Measurements from ENCODE around the gene TTF2. TPM values are rescaled to one million over a fixed set of nuclear protein-coding genes. Genes with fewer than 3 reads are reported as not detected.

The TTF2 gene
- polyA plus RNA-seq, 1 donor from 2014 or later, result 2.6 TPM

DNA sequence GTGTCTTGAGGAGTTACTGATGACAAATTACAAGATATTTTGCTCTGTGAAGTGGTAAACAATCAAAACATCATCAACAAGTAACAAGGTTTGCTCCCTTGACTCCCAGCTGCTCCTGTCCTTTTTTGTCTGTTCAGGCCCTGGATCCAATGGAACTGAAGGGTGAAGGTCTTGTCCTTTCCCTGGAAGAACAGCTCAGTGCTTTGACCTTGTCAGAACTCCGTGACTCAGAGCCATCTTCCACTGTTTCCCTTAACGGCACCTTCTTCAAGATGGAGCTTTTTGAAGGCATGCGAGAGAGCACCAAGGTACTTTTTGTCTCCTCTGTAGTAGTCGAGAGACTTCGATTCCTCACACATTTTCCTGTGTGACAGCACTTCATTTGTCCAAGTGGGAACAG lies 32.5 kb downstream of the TTF2 start:
- H3K36me3 ChIP-seq (ENCODE audit: insufficient read depth, low read length), result no peaks in the 10 kb centered on the region
- H3K27ac ChIP-seq (ENCODE audit: low read length), result no peak overlapping the region
- H3K4me2 ChIP-seq (ENCODE audit: low read length), result no peak overlapping the region
- no peaks in the 10 kb centered on the region for H3K9me2 ChIP-seq (ENCODE audit: insufficient read depth, low read length)
- no peaks in the 10 kb centered on the region for H4K20me1 ChIP-seq (ENCODE audit: insufficient read depth)
- H3K27me3 ChIP-seq (ENCODE audit: insufficient read depth, low read depth, low read length), result no peaks in the 10 kb centered on the region
- H3K79me2 ChIP-seq (replicated peaks; ENCODE audit: insufficient read depth, low read length), result no peaks in the 10 kb centered on the region
- H3K4me3 ChIP-seq (ENCODE audit: low read length), result no peak overlapping the region
- TF ChIP-seq EP300 (conservative IDR thresholded peaks at IDR 0.05; ENCODE audit: poor library complexity, severe bottlenecking) (no peak), MXI1 (conservative IDR thresholded peaks at IDR 0.05; ENCODE audit: poor library complexity, severe bottlenecking) (no peak), TAF1 (IDR thresholded peaks at IDR 0.05; ENCODE audit: low read depth) (no peak), EZH2 (IDR thresholded peaks at IDR 0.05; ENCODE audit: borderline replicate concordance, insufficient read depth, low read length, poor library complexity, severe bottlenecking) (no peak), POLR2AphosphoS5 (IDR thresholded peaks at IDR 0.05) (no peak), RAD21 (conservative IDR thresholded peaks at IDR 0.05) (no peak), SMC3 (conservative IDR thresholded peaks at IDR 0.05; ENCODE audit: poor library complexity) (no peak)
- TF ChIP-seq, protein P1, sequence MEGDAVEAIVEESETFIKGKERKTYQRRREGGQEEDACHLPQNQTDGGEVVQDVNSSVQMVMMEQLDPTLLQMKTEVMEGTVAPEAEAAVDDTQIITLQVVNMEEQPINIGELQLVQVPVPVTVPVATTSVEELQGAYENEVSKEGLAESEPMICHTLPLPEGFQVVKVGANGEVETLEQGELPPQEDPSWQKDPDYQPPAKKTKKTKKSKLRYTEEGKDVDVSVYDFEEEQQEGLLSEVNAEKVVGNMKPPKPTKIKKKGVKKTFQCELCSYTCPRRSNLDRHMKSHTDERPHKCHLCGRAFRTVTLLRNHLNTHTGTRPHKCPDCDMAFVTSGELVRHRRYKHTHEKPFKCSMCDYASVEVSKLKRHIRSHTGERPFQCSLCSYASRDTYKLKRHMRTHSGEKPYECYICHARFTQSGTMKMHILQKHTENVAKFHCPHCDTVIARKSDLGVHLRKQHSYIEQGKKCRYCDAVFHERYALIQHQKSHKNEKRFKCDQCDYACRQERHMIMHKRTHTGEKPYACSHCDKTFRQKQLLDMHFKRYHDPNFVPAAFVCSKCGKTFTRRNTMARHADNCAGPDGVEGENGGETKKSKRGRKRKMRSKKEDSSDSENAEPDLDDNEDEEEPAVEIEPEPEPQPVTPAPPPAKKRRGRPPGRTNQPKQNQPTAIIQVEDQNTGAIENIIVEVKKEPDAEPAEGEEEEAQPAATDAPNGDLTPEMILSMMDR (IDR thresholded peaks at IDR 0.05; ENCODE audit: poor library complexity, severe bottlenecking), result no peak
- TF ChIP-seq, protein P2, sequence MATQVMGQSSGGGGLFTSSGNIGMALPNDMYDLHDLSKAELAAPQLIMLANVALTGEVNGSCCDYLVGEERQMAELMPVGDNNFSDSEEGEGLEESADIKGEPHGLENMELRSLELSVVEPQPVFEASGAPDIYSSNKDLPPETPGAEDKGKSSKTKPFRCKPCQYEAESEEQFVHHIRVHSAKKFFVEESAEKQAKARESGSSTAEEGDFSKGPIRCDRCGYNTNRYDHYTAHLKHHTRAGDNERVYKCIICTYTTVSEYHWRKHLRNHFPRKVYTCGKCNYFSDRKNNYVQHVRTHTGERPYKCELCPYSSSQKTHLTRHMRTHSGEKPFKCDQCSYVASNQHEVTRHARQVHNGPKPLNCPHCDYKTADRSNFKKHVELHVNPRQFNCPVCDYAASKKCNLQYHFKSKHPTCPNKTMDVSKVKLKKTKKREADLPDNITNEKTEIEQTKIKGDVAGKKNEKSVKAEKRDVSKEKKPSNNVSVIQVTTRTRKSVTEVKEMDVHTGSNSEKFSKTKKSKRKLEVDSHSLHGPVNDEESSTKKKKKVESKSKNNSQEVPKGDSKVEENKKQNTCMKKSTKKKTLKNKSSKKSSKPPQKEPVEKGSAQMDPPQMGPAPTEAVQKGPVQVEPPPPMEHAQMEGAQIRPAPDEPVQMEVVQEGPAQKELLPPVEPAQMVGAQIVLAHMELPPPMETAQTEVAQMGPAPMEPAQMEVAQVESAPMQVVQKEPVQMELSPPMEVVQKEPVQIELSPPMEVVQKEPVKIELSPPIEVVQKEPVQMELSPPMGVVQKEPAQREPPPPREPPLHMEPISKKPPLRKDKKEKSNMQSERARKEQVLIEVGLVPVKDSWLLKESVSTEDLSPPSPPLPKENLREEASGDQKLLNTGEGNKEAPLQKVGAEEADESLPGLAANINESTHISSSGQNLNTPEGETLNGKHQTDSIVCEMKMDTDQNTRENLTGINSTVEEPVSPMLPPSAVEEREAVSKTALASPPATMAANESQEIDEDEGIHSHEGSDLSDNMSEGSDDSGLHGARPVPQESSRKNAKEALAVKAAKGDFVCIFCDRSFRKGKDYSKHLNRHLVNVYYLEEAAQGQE (IDR thresholded peaks at IDR 0.05; ENCODE audit: borderline replicate concordance), result no peak
- H2AFZ ChIP-seq (ENCODE audit: low read depth, low read length), result no peak overlapping the region
- no peaks in the 10 kb centered on the region for H3K9me3 ChIP-seq (ENCODE audit: low read length)
- H3K9ac ChIP-seq (ENCODE audit: low read length), result no peak overlapping the region
- no peaks in the 10 kb centered on the region for H3F3A ChIP-seq (ENCODE audit: insufficient read depth, low read length, poor library complexity, severe bottlenecking)

DNA sequence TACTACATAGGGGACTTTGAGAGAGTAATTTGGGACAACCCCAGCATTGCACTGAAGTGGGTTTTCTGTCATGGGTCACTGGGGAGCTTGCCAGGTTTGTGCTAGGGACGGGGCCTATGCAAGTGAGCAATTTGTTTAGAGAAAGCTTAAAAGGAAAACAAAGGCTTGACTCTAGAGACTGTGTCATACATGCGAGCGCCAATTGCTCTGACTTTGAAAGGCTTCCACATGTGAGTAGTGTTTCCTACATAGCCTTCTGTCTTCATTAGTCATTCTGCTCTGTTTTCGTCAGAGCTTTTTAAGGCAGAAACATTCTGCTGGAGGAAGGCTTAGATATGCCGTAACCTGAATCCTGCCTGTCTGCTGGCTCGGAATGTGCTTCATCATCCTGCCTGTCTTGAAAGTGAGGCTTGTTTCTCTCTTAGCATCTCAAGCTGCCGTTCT lies 33.0 kb downstream of the TTF2 start:
- no peaks in the 10 kb centered on the region for H3K79me2 ChIP-seq (replicated peaks; ENCODE audit: insufficient read depth, low read length)
- no peak overlapping the region for H3K4me3 ChIP-seq (ENCODE audit: low read length)
- TF ChIP-seq TAF1 (IDR thresholded peaks at IDR 0.05; ENCODE audit: low read depth) (no peak), MXI1 (conservative IDR thresholded peaks at IDR 0.05; ENCODE audit: poor library complexity, severe bottlenecking) (no peak), RAD21 (conservative IDR thresholded peaks at IDR 0.05) (no peak), EZH2 (IDR thresholded peaks at IDR 0.05; ENCODE audit: borderline replicate concordance, insufficient read depth, low read length, poor library complexity, severe bottlenecking) (no peak), EP300 (conservative IDR thresholded peaks at IDR 0.05; ENCODE audit: poor library complexity, severe bottlenecking) (no peak), POLR2AphosphoS5 (IDR thresholded peaks at IDR 0.05) (no peak), SMC3 (conservative IDR thresholded peaks at IDR 0.05; ENCODE audit: poor library complexity) (no peak)
- TF ChIP-seq, protein P1 (IDR thresholded peaks at IDR 0.05; ENCODE audit: poor library complexity, severe bottlenecking), result no peak
- TF ChIP-seq, protein P2 (IDR thresholded peaks at IDR 0.05; ENCODE audit: borderline replicate concordance), result no peak
- no peak overlapping the region for H2AFZ ChIP-seq (ENCODE audit: low read depth, low read length)
- H3K27me3 ChIP-seq (ENCODE audit: insufficient read depth, low read depth, low read length), result no peaks in the 10 kb centered on the region
- no peaks in the 10 kb centered on the region for H4K20me1 ChIP-seq (ENCODE audit: insufficient read depth)
- no peaks in the 10 kb centered on the region for H3K36me3 ChIP-seq (ENCODE audit: insufficient read depth, low read length)
- no peak overlapping the region for H3K9ac ChIP-seq (ENCODE audit: low read length)
- no peak overlapping the region for H3K27ac ChIP-seq (ENCODE audit: low read length)
- H3K9me3 ChIP-seq (ENCODE audit: low read length), result no peaks in the 10 kb centered on the region
- no peaks in the 10 kb centered on the region for H3K9me2 ChIP-seq (ENCODE audit: insufficient read depth, low read length)
- no peak overlapping the region for H3K4me2 ChIP-seq (ENCODE audit: low read length)
- H3F3A ChIP-seq (ENCODE audit: insufficient read depth, low read length, poor library complexity, severe bottlenecking), result no peaks in the 10 kb centered on the region

All from neural cell (in vitro differentiated cells).